GM18868 (cell line): ENCODE measurements around the gene RABEPK.
"Not testable (repeated sequence)": the region's sequence is repeated elsewhere in the genome, so short reads cannot be mapped to it uniquely, and the experiment has no call there.

ENCODE experiments used
- ATAC-seq: cut with Tn5 transposase; IDR thresholded peaks from one replicate; pipeline ENCODE4 v1.9.1; 2021; ENCODE audit warnings: mild to moderate bottlenecking, moderate library complexity; ENCODE audit not compliant: unreplicated experiment

Gene RABEPK

DNA sequence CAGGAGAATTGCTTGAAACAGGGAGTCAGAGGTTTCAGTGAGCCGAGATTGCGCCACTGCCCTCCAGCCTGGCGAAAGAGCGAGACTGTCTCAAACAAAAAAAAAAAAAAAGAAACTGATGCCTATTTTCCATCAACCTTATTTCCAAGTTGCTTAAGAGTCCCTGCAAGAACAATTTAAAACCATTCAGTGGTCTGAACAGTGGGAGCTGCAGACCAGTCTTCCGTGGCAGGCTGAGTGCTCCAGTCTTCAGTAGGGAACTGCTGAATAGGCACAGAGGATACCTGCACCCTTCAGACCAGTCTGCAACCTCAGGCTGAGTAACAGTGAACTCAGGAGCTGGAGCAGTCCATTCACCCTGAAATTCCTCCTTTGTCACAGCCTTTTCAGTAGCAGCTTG, 5.9 kb upstream of the RABEPK start:
- ATAC-seq: not testable (repeated sequence)

DNA sequence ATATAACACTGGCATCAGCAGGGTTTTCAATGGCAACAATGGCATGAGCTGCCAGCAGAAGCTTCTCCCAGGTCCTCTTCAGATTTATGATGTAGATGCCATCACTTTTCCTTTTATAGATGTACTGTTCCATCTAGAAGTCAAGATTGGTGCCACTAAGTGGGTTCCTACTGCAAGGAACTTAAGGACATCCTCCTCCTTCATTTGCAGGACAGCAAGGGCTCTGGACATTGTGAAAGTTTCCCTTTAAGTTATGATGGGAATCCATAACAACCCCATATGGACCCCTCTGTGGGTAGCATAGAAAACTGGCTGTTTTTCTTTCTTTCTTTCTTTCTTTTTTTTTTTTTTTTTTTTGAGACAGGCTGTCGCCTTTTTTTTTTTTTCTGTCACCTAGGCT, 4.8 kb upstream of the RABEPK start:
- ATAC-seq: not testable (repeated sequence)

DNA sequence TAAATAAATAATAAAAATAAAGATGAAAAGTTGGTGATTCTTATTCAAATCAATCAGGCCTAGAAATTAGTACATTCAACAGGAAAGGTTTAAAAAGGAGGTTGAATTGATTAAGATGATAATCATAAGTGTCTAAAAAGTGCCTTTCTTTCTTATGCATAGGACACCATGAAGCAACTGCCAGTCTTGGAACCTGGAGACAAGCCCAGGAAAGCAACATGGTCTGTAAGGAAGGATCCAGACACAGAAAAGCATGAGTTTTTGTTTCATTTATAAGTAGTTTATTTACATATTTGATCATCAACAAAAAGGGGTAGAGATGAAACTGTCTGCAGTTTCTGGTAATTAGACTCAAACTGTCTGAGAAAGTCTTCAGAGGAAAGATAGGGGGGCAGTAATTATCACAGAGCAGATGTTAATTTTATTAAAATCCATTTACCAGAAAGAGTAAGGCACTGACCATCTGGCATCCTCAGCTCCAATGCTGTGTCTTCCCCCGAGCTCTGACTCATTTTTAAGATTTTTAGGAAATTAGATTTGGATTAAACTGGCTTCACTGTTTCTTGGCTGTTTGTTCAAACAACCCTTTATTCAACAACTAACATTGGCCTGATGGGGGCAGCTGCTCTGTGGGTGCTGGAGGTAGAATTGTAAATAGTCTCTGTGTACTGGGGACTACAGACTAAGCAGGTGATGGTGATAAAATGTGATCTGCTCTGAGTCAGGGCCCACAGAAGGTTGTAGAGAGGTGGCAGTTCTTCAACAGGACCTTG, 2.7 kb downstream of the RABEPK start:
- ATAC-seq: no peak

- ATAC-seq: no peak
Observed at GRCh38 chr9:125204477-125204876, 4.1 kb downstream of the RABEPK start.

- no peak for ATAC-seq
Observed at GRCh38 chr9:125214186-125214585, 13.8 kb downstream of the RABEPK start.

DNA sequence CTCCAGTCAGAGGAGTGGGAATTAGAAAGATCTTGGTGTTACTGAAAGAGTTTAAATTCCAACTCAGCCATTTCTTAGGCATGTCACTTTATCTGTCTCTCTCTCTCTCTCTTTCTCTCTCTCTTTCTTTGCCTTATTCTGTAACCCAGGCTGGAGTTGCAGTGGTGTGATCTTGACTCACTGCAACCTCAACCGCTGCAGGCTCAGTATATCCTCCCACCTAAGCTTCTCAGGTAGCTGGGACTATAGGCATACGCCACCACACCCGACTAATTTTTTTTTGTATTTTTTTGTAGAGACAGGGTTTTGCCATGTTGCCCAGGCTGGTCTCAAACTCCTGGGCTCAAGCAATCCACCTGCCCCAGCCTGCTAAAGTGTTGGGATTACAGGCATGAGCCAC, 18.3 kb downstream of the RABEPK start:
- ATAC-seq: no peak

DNA sequence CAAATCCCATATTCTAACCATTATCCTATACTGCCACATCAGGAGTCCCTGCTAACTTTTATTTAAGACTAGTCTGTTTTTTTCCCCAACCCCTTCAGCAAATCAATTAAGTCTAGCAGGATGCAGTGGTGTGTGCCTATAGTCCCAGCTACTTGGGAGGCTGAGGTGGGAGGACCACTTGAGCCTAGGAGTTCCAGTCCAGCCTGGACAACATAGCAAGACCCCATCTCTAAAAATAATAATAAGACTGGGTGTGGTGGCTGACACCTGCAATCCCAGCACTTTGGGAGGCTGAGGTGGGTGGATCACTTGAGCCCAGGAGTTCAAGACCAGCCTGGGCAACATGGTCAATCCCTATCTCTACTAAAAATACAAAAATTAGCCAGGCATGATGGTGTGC, 24.5 kb downstream of the RABEPK start:
- not testable (repeated sequence) for ATAC-seq

DNA sequence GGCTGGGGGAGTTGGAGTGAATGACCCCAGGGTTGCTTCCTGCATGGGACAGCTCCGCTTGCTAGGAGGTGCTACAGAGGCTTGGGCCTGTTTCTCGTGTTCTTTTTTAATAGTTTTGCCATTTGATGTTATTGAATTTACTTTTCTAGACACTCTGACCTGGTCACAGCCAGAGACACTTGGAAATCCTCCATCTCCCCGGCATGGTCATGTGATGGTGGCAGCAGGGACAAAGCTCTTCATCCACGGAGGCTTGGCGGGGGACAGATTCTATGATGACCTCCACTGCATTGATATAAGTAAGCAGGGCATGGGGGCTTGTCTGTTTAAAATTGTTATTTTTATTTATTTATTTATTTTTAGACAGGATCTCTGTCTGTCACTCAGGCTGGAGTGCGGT, 27.4 kb downstream of the RABEPK start:
- no peak for ATAC-seq

GRCh38 chr9:125233678-125234077, 33.3 kb downstream of the RABEPK start:
- no peak for ATAC-seq

GRCh38 chr9:125234099-125234498, 33.8 kb downstream of the RABEPK start:
- ATAC-seq: not testable (repeated sequence)

DNA sequence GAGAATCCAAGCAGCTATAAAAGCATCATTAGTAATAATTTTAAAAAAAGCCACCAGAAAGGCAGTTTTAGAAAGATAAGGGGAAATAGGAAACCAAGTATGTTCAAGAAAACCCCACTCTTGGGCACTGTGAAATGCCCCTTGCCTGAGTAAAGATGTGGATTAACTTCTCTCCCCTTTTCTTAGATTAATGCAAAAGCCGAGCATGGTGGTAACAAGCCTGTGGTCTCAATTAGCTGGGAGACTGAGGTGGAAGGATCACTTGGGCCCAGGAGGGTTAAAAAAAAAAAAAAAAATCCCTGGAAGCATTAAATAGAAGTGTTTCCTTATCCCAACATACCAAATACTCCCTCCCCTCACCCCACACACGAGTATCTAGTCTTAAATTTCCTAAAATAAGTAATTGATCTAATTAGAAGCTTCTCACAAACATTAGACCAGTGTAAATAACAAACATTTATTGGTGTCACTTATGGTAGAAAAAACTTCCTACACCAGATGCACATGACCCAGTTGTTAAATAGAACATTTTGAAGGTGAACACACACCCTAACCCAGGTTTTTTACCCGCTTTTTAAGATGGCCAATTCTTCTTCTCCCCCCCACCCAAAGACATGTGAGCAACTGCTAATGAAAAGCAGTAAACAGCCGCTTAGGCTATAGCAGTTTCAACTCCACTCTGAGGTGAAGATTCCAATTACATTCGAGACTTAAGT, 35.6 kb downstream of the RABEPK start:
- no peak for ATAC-seq

- ATAC-seq: not testable (repeated sequence)
Observed at GRCh38 chr9:125236520-125237159, 36.3 kb downstream of the RABEPK start.

GRCh38 chr9:125238127-125238914, 38.0 kb downstream of the RABEPK start:
- ATAC-seq: no peak

DNA sequence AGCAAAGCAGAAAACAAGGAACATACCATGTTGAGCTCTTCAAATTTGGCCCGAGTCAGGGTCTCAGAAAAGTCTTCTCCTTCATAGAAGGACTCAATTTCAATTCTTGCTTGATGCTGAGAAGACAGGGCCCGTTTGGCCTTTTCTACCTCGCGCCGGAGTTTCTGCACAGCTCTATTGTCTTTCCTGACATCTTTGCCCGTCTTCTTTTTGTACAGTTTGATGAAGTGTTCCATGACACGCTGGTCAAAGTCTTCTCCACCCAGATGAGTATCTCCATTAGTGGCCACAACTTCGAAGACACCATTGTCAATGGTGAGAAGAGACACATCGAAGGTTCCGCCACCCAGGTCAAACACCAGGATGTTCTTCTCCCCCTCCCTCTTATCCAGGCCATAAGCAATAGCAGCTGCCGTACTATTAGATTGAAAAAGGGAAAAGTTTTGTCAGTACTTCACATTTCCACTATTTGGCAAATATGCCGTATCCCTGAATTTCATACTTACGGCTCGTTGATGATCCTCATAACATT, 38.6 kb downstream of the RABEPK start:
- no peak for ATAC-seq

GRCh38 chr9:125239631-125240597, 39.6 kb downstream of the RABEPK start:
- no peak for ATAC-seq

DNA sequence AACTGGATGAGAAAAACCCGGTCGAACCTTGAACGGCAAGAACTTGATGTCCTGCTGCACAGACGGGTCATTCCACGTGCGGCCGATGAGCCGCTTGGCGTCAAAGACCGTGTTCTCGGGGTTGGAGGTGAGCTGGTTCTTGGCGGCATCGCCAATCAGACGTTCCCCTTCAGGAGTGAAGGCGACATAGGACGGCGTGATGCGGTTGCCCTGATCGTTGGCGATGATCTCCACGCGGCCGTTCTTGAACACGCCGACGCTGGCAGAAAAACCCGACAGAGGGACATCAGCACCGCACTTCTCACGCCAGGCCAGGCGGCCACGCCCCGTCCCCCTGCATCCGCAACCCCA, 40.3 kb downstream of the RABEPK start:
- ATAC-seq: peak; percentile 1

- peak; percentile 91 for ATAC-seq
Observed at GRCh38 chr9:125241000-125241862, 40.9 kb downstream of the RABEPK start, which contains the start of gene HSPA5. HSPA5 (minus strand) TSS chr9:125241343; CDS start chr9:125241126, 217 bp downstream.

DNA sequence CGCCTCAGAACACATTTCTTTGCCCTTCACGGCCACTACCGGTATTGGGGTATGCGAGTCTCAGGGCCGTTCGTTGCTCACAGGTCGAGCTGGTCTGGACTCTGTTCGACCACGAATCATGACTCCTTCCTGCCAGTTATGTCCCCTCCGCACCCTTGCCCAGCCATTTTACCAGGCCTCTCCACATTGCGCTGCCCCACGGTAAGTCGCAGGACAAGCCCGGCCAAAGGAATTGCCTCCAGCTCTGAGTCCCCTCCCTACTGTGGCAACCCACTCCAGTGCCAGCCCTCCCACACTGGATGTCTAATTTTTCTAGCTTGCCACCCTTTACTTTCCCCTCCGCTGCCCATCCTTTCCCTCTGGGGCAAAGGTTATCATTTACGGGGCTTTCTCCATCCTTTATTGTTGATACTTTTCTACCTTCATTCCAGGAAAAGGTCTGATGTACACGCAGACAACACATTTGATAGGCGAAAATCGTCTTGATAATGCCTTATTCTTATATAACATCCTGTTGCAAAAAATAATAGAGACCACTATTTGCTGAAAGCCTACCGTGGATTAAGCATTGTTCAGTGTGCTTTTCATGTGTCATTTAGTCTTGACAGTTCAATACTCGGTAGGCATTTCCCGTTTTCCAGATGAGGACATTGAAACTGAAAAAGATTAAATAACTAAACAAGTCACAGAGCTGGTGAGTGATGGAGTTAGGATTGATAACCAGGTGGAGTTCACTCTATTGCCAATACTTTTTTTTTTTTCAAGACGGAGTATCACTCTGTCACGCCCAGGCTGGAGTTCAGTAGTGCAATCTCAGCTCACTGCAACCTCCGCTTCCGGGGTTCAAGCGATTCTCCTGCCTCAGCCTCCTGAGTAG, 41.8 kb downstream of the RABEPK start:
- no peak for ATAC-seq
